NCI-H146 treated with DMSO at 0.1 percent for 48 hours (cell line): ENCODE data around the gene DOCK6.
A peak's percentile ranks its signal among the peaks of the same experiment; 100 is the strongest.

Source experiments
- DNase-seq: peaks from one replicate; lab custom pipeline; 2025; ENCODE audit not compliant: unreplicated experiment; lab: John Stamatoyannopoulos, UW

The DOCK6 gene

DNA sequence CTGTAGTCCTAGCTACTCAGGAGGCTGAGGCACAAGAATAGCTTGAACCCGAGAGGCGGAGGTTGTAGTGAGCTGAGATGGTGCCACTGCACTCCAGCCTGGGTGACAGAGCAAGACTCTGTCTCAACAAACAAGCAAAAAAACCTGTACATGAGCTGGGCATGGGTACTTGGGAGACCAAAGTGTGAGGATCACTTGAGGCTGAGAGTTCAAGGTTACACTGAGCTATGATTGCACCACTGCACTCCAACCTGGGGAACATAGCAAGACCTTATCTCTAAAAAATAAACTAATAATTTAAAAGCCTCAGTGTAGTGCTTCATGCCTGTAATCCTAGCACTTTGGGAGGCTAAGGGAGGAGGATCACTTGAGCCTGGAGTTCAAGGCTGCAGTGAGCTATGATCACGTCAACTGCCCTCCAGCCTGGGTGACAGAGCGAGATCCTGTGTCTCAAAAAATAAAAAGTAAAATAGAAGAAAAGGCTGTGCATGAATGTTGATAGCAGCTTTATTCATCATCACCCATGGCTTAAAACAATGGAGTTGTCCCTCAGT, 12.3 kb upstream of the DOCK6 start:
- no peak for DNase-seq

DNA sequence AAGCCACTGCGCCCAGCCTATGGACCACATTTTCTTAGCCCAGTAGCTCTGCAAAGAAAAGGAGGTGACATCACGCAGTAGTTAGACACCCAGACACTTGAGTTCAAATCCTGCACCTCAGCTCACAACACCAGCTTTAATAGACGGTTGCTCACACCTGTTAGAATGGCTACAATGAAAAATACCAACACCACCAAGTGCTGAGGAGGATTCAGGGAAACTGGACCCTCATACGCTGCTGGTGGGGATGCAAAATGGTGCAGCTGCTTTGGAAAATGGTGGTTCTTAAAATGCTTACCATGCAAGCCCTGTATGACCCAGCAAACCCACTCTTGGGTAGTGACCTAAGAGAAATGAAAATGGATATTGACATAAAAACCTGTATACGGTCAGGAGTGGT, 11.7 kb upstream of the DOCK6 start:
- no peak for DNase-seq

DNA sequence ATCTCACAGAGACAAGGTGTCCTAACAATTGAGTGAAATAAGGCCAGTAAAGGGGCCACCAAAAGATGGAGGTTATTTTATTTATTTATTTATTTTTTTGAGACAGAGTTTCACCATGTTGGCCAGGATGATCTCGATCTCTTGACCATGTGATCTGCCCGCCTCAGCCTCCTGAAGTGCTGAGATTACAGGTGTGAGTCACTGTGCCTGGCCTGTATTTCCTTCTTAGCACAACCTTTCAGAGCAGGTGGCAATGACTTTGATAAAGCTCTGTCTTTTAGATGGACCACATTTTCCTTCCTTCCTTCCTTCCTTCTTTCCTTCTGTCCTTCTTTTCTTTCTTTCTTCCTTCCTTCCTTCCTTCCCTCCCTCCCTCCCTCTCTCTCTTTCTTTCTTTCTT, 11.0 kb upstream of the DOCK6 start:
- DNase-seq = no peak

DNA sequence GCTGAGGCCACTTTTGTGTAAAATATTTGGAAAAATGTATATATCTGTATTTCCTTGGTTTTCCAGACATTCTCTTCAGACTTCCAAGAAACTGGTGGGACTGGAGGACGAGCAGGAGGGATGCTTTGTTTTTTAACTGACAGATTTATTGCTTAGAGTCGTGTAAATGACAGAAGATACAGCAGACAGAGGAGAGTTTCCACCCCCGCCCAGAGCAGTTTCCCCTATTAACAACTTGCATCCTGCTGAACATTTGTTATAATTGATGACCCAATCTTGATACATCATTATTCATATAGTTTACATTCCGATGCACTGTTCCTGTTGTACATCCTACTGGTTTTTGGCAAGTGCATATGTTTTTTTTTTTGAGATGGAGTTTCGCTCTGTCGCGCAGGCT, 7.1 kb upstream of the DOCK6 start:
- DNase-seq = no peak

DNA sequence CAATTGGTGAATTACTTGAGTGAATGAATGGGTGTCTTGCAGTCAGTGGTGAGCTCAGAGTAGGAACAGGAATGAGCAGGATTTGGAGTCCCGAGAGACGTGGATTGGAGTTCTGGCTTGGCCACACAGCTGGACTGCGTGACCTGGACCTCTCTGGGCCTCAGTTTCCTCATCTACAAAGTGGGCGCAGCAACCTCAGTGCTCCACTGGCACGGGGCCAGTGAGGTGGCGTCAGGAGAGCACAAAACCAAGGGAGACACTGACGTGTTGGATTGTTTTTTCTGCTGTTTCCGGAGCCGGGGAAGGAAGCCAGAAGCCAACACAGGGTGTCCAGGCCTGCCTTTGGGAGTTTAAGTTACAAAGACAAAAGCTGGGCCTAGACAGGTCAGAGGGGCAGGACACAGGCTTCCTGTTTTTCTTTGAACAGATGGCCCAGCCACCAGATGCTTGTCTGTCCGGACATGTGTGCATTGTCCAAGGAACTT, 6.5 kb upstream of the DOCK6 start:
- DNase-seq = peak; percentile 62

DNA sequence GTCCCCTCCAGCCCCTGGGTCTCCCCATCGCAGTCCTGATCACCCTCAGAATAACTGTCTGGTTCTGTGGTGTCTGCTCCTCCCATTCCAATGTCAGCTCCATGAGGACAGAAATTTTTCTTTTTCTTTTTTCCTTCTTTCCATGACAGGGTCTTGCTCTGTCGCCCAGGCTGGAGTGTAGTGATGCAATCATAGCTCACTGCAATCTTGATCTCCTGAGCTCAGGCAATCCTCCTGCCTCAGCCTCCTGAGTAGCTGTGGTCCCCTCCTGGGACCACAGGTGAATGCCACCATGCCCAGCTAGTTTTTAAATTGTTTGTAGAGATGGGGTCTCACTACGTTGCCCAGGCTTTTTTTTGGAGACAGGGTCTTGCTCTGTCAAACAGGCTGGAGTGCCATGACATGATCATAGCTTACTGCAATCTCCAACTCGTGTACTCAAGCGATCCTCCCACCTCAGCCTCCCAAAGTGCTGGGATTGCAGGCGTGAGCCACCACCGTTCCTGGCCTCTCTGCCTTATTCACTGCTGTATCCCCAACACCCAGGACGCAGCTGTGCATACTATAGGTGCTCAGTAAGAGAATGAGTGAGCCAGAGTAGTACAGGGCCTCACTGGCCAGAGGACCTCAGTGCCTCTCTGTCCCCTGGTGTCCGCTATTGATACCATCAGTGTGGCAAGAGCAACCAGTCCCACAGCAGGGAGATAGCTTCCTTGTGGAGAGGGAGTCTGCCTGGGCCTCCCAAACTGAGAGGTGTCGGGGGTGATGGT, 5.2 kb upstream of the DOCK6 start:
- no peak for DNase-seq

DNA sequence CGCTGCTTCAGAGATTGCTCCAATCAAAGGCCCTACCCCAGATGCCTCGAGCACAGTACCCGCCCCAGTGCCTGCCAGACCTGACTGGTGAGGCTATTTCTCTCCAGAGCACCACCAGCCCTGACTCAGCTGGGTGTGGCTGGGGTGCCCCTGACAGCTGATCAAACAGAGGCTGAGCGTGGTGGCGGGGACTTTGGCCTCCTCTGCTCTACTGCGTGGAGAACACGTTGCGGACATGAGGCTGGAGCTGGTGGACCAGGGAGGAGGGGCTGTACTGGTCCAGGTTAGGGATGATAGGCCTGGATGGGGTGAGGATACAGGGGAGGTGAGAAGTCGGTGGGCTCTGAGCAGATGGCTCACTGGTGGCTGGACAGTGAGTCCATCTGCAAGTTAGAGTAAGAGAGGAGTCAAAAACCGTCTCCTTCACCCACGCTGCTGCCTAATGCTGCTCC, 3.5 kb upstream of the DOCK6 start:
- DNase-seq = peak; percentile 62

DNA sequence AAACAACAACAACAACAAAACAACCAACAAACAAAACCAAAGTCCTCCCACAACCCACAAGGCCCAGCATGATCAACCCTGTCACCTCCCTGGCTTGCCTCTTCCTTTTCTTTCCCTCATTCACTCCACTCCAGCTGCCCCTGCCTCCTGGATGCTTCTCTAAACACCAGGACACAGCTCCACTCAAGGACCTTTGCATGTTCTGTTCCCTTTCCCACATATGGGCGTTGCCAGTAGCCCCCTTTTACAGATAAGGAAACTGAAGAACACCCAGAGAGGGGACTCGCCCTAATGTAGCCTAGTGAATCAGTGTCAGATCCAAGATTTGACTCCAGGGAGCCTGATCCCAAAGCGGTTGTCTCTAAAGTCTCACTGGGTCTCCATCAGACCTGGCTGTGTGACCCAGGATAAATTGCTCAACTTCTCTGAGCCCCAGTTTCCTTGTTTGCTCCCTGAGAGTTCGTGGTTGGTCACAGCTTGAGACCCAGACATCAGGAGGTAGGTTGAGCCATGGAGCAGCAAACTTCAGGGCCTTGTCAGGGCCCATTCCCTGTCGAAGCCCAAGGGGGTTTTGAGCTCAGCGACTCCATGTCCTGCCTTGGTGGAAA, 3.0 kb upstream of the DOCK6 start:
- DNase-seq = no peak

DNA sequence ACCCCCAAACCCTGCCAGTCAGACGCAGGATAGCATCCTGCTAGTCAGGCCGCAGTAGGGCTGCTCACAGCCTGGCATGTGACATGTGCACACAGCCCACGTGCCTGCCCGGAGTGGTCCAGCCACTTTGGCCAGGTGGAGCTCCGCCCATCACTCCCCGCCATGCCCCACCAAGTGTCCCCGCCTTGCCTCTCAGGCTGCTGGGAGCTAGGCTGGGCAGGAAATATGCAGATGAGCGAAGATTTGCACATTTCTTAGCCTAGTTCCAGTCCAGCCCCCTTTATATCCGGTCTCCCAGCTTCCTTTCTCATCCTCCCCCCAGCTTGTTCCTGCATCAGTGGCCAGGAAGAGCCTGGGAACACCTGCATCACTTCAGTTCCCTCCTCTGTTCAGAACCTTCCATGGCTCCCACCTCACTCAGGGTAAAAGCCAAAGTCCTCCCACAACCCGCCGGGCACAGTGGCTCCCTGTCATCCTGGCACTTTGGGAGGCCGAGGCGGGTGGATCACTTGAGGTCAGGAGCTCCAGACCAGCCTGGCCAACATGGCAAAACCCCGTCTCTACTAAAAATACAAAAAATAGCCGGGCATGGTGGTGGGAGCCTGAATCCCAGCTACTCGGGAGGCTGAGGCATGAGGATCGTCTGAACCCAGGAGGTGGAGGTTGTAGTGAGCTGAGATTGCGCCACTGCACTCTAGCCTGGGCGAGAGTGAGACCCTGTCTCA, 2.3 kb upstream of the DOCK6 start:
- DNase-seq = no peak

DNA sequence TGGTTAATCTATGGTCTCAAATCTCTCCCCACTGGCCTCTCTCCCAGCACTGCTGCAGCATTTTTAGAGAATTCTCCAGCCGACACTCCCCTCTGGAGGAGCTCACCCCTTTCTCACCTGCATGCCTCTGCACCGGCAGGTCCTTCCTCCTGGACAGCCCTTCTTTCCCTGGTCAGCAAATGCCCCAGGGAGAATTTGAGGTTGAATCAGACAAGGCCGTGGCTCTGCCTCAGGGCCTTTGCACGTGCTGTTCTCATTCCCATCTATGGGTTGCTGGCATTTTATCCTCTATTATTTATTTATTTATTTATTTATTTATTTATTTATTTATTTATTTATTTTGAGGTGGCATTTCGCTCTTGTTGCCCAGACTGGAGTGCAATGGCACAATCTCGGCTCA, 1.4 kb upstream of the DOCK6 start:
- no peak for DNase-seq

DNA sequence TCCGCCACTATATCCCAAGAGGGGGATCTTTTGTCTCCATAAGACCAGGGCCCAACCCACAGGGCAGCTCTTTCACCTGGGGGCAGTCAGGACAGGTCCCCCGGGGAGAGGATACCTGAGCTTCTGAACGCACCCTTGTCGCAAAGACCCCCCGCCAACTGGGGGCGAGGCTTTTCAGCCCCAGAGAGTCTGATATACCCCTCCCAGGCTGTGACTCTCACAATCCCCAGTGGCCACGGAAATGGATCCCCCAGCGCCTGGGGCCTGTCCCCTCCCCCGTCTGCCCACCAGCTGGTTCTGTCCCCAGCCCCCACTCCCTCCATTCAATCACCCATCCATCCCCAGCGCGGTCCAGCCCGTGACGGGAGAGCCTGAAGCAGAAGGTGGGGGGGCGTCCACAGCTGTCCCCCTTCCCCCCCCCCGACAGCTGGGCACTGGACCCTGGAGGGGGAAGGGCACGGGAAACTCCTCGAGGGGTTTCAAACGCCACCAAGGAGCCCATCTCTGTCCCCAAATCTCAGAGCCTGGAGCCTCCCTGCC, 823 bp downstream of the DOCK6 start:
- DNase-seq = peak; percentile 12

DNA sequence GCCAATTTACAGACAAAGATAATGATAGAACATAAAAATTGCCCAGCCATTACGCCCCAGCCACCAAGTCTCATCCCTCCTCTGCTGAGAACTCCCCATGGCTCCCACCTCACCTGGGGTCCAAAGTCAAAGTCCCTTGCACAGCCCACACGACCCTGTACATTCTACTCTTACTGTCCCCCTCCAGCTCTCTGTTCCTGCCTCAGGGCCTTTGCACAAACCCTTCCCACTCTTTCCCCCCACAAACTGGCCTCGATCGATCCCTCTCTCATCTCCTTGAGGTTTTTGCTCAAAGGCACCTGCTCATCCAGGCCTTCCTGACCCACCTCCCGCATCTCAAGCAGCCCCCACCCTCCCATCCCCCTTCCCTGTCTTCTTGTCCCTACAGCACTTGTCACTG, 1.3 kb downstream of the DOCK6 start:
- DNase-seq = no peak

DNA sequence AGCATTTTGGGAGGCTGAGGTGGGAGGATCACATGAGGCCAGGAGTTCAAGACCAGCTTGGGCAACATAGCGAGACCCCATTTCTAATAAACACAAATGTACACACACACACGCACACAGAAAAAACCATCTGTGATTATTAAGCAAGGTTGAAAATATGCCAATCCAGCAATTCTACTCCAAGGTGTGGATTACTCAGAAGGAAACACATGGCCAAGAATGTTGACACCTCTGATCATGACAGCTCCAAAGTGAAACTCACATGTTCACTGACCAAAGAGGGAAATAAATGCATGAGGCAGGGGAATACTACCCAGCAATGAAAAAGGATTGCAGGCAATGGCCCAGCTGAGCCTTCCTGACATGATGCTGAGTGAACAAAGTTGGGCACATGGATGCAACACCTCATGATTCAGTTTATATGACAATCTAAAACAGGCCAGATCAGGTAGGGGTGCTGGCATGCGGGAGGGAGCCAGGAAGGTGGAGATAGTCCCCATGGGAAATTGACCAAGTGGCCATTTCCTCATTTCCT, 4.4 kb downstream of the DOCK6 start:
- no peak for DNase-seq

DNA sequence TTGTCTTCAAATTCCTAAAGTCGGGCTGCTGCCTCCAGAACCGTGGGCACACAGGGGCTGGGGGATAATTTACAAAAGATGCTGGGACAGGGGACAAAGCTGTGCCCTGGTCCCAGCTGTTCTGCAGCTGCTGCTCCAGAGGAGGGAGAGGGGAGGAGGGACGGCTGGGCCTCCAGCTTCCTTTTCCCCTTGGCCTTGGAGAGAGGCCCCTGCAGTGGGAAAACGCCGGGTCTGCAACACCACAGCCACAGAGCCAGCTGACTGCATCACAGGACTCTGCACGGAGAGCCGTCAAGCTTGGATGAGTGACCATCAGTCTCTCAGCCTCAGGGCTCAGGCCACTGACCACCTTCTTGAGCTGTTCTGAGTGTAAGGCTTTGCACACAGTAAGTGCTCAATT, 6.1 kb downstream of the DOCK6 start:
- no peak for DNase-seq

DNA sequence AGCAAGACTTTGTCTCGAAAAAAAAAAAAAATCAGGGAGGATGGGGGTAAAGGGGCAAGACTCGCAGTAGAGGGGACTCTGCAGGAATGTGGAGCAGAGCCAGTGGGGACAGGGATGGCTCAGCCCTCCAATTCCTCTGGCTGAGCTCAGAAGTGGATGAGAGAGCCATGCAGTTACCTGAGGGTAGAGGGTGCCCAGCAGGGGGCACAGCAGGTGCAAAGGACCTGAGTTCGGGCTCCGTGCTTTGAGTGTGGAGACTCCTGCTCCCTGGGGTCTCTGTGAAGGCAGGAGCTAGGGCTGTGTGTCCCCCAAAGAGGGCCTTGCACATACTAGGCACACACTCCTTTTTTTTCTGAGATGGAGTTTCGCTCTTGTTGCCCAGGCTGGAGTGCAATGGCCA, 7.7 kb downstream of the DOCK6 start:
- no peak for DNase-seq

DNA sequence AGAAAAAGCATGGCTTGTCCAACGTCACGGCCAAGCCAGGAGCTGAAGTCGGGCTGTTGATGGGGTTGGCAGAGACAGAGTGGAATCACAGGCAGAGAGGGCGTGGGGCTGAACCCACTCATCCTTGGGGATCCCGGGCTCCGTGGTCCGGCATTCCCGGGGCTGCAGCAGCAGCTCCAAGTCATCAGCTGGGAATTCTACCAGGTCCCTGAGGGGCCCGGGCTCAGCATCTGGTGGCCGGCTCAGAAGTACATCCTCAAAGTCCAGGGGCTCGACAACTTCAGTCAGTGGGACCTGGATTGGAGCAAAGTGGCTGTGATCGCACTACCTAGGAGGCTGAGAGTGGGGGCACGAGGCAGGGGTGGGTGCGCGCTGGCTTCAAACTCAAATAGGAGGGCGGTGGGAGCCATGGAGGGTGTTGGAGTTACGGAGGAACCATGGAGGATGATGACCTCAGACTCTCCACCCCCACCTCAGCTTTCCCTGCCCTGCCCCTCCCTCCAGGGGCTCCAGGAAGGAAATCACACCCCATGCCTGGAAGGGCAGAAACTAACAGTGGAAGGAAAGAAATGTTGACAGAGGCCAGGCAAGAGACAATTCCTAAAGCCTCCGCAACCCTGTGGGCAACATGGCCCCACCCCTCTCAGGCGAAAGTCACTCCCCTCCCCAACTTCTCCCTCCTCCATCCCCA, 9.5 kb downstream of the DOCK6 start:
- no peak for DNase-seq

DNA sequence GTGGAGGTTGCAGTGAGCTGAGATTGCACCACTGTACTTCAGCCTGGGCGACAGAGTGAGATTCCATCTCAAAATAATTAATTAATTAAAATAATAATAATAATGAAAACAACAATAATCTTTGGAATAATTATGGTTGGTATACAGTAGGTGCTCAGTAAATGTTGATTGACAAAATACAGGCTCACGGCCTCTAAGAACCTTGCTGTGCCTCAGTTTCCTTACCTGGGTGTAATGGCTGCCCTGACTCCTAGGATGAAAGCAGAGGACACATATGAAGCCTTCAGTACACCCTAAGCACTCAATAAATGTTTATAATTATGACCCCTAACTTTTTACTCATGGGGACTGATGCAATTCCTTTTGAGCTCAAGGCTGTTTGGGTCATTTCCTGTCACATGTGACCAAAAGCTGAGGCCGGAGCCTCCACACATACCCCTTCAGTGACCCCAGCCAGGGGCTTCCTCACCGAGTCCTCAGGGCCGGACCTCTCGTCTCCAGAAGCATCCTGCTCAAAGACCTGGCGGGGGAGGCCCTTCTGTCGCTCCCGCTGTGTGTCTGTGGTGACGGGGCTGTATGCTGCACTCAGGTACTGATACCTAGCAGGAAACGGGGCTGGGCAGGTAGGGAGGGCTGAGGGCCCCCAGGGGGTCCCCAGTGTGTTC, 10.5 kb downstream of the DOCK6 start:
- no peak for DNase-seq

DNA sequence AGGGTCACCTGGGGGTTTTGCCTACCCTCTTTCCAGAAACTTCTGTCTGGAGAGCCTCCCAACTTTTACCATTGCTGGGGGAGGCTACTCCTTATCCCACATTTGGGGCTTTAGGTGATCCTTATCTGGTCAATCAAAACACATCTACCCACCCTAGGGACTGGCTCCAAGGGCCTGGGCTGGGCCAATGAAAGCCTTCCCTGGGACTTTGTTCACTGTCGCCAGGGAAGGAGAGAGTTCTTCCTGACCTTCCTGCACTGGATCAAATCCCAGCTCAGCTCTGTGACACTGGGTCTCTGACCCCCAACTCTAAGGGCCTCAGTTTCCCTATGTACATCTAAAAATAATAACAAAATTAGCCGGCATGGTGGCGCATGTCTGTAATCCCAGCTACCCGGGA, 11.1 kb downstream of the DOCK6 start:
- DNase-seq = no peak

DNA sequence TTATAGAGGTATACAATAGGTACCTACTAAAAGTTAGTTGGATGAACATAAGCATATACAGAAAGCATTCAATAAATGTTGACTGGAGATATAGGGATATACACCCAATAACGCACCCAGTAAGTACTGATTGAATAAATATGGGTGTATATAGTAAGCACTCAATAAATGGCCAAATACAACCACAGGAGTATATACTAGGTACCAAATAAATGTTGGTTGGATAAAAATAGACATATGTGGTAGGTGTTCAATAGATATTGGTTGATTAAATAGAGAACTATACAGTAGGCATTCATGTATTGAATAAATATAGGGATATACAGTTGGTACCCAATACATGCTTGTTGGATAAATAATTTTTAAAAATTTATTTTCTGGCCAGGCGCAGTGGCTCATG, 13.5 kb downstream of the DOCK6 start:
- no peak for DNase-seq

DNA sequence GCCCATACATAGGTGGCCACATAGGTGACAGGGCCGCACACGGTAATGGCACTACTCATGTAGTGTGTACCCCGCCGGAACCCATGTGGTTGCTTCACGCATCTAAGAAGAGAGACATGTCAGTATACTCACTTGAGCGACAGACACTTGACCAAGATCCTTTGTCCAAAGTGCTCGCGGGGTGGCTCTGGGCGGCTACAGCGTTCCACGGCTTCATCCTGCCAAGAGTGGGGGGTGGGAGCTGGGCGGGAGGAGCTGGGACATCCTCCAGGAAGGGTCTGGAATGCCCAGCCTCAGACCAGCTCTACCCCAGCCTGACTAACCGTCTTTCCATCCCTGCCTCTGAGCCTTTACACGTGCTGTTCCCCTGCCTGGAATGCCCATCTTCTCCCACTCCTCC, 14.4 kb downstream of the DOCK6 start:
- DNase-seq = no peak
